HG03108 (cell line): Measurements from ENCODE around the gene THADA.

Source experiments
- ATAC-seq: cut with Tn5 transposase; IDR thresholded peaks from one replicate; pipeline ENCODE4 v1.9.1; 2021; ENCODE audit warnings: moderate library complexity; ENCODE audit not compliant: unreplicated experiment

The THADA gene

GRCh38 chr2:43228756-43229659, 366.8 kb downstream of the THADA start:
- ATAC-seq, result no peak

GRCh38 chr2:43228321-43228751, 367.5 kb downstream of the THADA start:
- ATAC-seq, result no peak

- ATAC-seq, result no peak
These were observed 368.0 kb downstream of the THADA start for GRCh38 chr2:43227830-43228281.

DNA sequence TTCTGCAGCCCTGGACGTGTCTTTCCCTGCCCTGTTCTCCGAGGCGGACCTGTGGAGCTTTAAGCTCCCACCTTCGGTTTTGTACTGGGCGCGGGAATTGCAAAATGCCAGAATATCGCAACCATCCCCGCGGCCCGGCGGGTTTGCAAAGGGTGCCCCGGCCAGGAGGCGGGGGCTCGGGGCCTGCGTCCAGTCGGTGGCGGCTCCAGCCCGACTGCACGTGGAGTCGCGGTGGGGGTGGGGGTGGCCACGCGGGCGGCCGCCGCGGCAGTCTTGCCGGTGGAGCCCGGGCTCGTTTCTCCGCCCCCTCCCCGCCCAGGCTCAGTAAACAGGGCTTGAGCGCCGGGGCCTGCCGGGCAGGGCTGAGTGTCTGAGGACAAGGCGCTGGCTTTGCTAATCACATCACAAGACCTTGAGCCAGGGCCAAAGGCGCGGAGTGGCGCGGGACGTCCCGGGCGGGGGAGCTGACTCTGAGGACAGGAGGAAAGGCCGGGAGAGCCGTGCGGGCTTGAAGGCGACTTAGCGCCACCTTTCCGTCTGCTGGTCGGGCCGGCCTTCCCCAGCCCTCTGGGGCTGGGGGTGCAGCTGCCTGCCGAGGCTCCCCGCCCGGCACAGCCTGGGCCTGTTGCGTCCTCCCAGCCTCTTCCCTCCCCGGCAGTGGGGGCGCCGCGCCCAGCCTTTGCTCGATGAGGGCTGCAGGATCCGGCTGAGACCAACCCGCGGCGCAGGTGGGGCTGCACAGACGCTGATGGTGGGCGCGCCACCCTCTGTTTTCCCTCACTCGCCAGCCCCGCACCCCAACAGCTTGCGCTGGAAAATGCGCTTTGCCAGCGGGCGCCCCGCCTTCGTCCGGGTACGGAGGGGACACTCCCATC, 368.6 kb downstream of the THADA start:
- ATAC-seq, result no peak

DNA sequence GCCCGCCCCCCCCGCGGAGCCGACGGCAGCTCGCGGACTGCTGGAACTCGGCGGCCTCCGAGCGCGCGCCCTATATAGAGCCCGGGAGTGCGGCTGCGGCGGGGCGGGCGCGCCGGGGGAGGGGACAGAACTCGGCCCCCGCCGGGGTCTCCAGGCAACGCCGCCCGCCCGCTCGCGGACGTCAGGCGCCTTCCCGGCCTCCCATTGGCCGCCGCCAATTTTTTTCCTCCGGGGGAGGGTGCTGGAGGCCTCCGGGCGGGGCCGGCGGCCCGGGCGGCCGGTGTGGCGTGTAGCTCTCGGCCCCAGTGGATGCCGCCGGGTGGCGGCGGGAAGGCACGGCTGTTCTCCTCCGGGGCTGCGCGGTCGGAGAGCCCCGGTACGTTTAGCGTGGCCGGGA, 369.3 kb downstream of the THADA start, which contains the start of gene ZFP36L2:
Gene ZFP36L2 (minus strand): TSS at position 49 of the 397 bp plus-strand sequence. CDS start 291 bp downstream, outside the sequence.
- peak; percentile 53 for ATAC-seq

- peak; percentile 27 for ATAC-seq
These were observed 369.9 kb downstream of the THADA start for GRCh38 chr2:43225788-43226557.

GRCh38 chr2:43225093-43225787, 370.6 kb downstream of the THADA start:
- no peak for ATAC-seq

DNA sequence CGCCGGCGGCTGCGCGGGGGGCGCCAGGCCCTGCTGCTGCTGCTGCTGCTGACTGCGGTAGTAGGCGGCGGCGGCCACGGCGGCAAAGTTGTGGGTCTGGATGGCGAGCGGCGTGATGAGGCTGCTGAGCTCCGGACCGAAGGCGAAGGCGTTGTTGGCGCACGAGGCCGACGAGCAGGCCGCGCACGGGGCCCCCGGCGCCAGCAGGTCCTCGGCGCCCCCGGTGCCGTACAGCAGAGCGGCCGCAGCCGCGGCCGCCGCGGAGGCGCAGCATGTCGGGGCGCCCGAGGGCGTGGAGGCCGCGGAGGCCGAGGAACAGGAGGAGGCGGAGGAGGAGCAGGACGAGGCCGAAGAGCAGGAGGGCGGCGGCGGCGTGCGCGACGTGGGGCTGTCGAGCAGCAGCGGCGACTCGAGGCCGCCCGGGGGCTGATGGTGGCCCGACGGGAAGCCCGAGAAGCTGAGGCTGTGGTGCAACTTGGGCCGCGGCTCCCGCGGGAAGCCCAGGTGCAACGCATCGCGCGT, 371.2 kb downstream of the THADA start:
- no peak for ATAC-seq

GRCh38 chr2:43224131-43224570, 371.7 kb downstream of the THADA start:
- ATAC-seq, result no peak

- ATAC-seq, result no peak
These were observed 372.3 kb downstream of the THADA start for GRCh38 chr2:43223521-43224001.

- ATAC-seq, result no peak
These were observed 373.1 kb downstream of the THADA start for GRCh38 chr2:43222475-43223309.

DNA sequence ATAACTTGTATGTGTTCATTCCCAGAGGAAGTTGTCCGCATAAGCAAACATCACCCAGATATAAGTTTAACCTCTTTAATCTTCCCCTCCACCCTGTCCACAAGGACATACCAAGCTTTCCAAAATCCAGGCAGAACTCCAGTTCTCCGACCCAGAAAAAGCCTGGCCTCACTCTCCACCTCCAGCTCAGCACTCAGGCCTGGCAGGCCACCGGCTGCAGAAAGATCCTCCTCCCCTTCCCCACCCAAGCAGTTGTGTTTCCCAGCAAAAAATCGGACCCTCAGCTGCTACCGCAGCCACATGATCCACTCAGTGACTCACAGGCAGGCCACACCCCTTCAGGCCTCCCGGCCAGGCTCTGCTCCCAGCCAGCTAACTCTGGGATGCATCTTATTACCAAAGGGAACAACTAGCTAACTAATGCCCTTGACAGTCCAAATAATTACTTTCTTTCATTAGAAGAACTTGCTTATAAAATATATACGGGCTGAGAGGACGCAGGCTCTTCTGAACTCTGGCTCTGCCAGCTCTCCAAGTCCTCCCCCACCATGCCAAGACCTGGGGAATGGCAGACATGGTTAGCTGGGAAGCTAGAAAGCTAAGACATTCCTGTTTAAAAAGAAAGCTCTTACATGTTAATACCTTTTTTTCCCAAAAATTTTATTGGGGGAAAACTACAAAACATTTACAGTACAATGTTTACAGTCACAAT, 373.9 kb downstream of the THADA start:
- ATAC-seq, result no peak

- no peak for ATAC-seq
These were observed 374.6 kb downstream of the THADA start for GRCh38 chr2:43221124-43221762.

- ATAC-seq, result no peak
These were observed 375.1 kb downstream of the THADA start for GRCh38 chr2:43220760-43221123.

- no peak for ATAC-seq
These were observed 375.5 kb downstream of the THADA start for GRCh38 chr2:43220229-43220751.

DNA sequence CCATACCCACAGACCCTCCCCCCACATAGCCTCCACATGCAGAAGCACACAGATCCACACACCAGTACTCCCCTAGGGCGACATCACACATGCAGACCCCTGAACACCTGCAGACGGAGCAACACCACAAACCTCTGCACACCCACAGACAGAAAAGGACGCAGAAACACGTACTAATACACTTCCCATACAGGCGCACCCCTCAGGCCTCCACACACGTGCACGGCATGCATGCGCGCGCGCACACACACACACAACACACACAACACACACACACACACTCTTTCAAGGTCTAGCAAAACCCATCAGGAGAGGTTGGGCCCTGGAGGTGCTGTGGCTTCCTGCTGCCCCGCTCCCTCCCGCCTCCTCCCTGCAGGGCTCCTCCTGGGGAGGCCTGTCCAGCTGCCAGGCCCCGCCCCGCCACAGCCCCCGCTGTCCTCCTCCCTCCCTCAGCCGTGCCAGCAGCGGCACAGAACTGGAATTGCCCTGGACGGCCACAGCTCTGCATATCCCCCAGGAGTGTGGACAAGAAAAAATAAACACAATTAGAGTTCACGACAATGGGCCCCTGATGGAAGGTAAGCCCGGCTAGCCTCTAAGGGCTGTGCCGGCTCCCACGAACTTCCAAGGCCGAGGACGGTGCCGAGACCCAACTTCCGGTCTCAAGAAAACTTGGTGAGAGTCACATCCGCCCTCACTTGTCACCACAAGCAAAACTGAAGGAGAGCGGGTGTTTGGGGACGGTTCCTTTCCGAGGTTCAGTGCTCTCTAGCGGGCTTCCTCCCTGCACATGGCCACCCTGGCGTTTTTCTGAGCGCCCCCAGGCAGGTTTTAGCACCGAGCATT, 376.2 kb downstream of the THADA start:
- ATAC-seq, result peak; percentile 43
